ENCODE data around the gene RFXANK. TPM values are rescaled to one million over a fixed set of nuclear protein-coding genes. Genes with fewer than 3 reads are reported as not detected.

Gene RFXANK
- total RNA-seq, 4 donors from 2014 or later: 24.4 to 60.2 (median 53.8) TPM

GRCh38 chr19:19193926-19194325, 1.9 kb downstream of the RFXANK start:
- intact Hi-C loops (cut with DNase I; ENCODE audit: low total_unique reads): no loop called here
- Histone ChIP-seq H3K27ac (peak overlapping the region; percentile 31 to 100), H3K9me3 (no peaks in the 10 kb centered on the region)

GRCh38 chr19:19201697-19202630, 9.9 kb downstream of the RFXANK start:
- Histone ChIP-seq H3K4me3 (peak overlapping the region; percentile 48 to 52), H3K36me3 (no peaks in the 10 kb centered on the region), H3K27me3 (no peaks in the 10 kb centered on the region), H3K27ac (peak overlapping the region in 1 of 2 donors; percentile 61), H3K9me3 (no peaks in the 10 kb centered on the region), H3K4me1 (peaks cover 0 to 8% of the 10 kb centered on the region in 2 donors)
- no peak for DNase-seq
- intact Hi-C loops (cut with DNase I; ENCODE audit: low total_unique reads): no loop called here
- no peak for TF ChIP-seq CTCF (IDR thresholded peaks at IDR 0.05)
- TF ChIP-seq POLR2A (IDR thresholded peaks at IDR 0.05): no peak

More at GRCh38 chr19:19193926-19194325, 1.9 kb downstream of the RFXANK start:
- no peak for DNase-seq
- peaks cover 0 to 25% of the 10 kb centered on the region in 2 donors for H3K4me1 ChIP-seq
- no peaks in the 10 kb centered on the region for H3K27me3 ChIP-seq
- TF ChIP-seq POLR2A (IDR thresholded peaks at IDR 0.05) (no peak), CTCF (IDR thresholded peaks at IDR 0.05) (no peak)
- no peaks in the 10 kb centered on the region for H3K36me3 ChIP-seq
- H3K4me3 ChIP-seq: no peak overlapping the region

GRCh38 chr19:19202707-19203011, 10.6 kb downstream of the RFXANK start:
- TF ChIP-seq POLR2A (IDR thresholded peaks at IDR 0.05): no peak
- TF ChIP-seq CTCF (IDR thresholded peaks at IDR 0.05): no peak
- Histone ChIP-seq H3K27me3 (no peaks in the 10 kb centered on the region), H3K4me1 (peaks cover 0 to 8% of the 10 kb centered on the region in 2 donors), H3K9me3 (no peaks in the 10 kb centered on the region), H3K4me3 (peak overlapping the region; percentile 48 to 52), H3K27ac (peak overlapping the region; percentile 61 to 84), H3K36me3 (no peaks in the 10 kb centered on the region)
- intact Hi-C loops (cut with DNase I; ENCODE audit: low total_unique reads): no loop called here
- no peak for DNase-seq

GRCh38 chr19:19203012-19203856, 11.2 kb downstream of the RFXANK start, which contains the start of gene NR2C2AP:
Gene NR2C2AP, minus strand, starts transcription at chr19:19203414. Its CDS starts 354 bp downstream, at chr19:19203060.
- peak; percentile 91 to 92 for DNase-seq
- intact Hi-C loops (cut with DNase I; ENCODE audit: low total_unique reads): no loop called here
- Histone ChIP-seq H3K27me3 (no peaks in the 10 kb centered on the region), H3K27ac (peak within 1 kb of the TSS; percentile 61 to 84), H3K4me1 (peaks cover 0 to 8% of the 10 kb centered on the region in 2 donors), H3K9me3 (no peaks in the 10 kb centered on the region), H3K4me3 (peak within 1 kb of the TSS; percentile 48 to 52), H3K36me3 (no peaks in the 10 kb centered on the region)
- peak in 1 of 4 experiments; percentile 27 for TF ChIP-seq CTCF (IDR thresholded peaks at IDR 0.05)
- TF ChIP-seq POLR2A (IDR thresholded peaks at IDR 0.05): no peak
